AG10803 (cell line): ENCODE results near the gene SHMT2.

ENCODE experiments used
- DNase-seq: peaks from one replicate; pipeline ENCODE4 v3.0.0; 2010; ENCODE audit warnings: low read depth
- H3K4me3 ChIP-seq: 2 replicates; pipeline ENCODE4 v1.5.1; 2011; ENCODE audit warnings: mild to moderate bottlenecking, low read length, control low read depth
- CTCF ChIP-seq: conservative IDR thresholded peaks from 2 replicates; pipeline ENCODE4 v1.5.1; 2011; ENCODE audit warnings: mild to moderate bottlenecking, low read length, control low read depth, inconsistent platforms

The SHMT2 gene

DNA sequence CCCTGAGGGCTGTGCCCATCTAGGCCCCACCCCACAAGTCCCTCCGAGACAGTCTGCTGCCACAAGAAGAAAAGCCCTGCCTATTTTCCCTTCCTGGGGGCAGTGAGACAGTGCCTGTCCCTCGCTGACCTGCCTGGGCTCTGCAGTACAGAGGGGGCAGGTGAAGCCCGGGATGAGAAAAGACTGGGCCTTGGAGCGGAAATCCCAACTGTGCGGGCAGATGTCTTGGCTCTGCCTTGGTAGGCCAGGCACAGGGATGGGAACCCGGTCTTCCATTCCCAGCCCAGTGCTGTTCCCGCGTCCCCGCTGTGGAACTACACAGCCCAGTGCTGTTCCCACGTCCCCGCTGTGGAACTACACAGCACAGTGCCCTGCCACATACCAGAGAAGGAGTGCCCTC lies 25.7 kb upstream of the SHMT2 start:
- TF ChIP-seq CTCF: no peak
- no peak for DNase-seq
- H3K4me3 ChIP-seq: no peak overlapping the region

- no peak overlapping the region for H3K4me3 ChIP-seq
- no peak for DNase-seq
- no peak for TF ChIP-seq CTCF
These were observed 25.1 kb upstream of the SHMT2 start for GRCh38 chr12:57204454-57204853.

DNA sequence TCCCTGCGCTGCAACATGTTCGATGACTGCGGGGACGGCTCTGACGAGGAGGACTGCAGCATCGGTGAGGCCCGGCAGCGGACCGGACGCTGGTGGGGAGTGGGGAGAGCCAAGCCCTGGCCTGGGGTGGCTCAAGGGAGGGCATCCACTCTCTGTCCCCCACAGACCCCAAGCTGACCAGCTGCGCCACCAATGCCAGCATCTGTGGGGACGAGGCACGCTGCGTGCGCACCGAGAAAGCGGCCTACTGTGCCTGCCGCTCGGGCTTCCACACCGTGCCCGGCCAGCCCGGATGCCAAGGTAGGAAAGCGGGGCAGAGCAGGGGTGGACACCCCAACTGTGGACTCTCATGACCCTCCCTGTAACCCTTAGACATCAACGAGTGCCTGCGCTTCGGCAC lies 24.3 kb upstream of the SHMT2 start:
- no peak for DNase-seq
- TF ChIP-seq CTCF: no peak
- H3K4me3 ChIP-seq: no peak overlapping the region

GRCh38 chr12:57205931-57206330 lies 23.6 kb upstream of the SHMT2 start:
- no peak for TF ChIP-seq CTCF
- no peak for DNase-seq
- H3K4me3 ChIP-seq: no peak overlapping the region

GRCh38 chr12:57207731-57208630 lies 21.5 kb upstream of the SHMT2 start:
- no peak overlapping the region for H3K4me3 ChIP-seq
- TF ChIP-seq CTCF: no peak
- DNase-seq: no peak

DNA sequence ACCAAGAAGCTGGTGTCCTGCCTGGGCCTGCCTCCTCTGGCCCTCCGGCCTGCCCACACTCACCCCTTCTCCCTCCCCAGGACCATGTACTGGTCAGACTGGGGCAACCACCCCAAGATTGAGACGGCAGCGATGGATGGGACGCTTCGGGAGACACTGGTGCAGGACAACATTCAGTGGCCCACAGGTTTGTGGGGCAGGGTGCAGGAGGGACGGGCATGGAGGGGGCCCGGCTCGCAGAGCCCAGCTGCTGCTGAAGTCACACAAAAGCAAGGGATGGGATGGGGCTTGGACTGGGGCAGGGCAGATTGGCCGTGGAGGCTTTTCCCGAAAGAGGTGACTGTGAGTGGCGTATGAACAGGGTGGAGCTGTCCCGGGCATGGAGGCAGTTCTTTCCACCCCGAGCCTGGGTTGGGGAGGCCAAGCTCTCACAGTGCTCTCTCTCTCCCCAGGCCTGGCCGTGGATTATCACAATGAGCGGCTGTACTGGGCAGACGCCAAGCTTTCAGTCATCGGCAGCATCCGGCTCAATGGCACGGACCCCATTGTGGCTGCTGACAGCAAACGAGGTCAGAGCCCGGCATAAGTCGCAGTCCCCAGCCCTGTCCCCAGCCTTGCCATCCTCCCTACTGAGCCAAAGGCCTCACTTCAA lies 20.8 kb upstream of the SHMT2 start:
- no peak overlapping the region for H3K4me3 ChIP-seq
- TF ChIP-seq CTCF: no peak
- no peak for DNase-seq

DNA sequence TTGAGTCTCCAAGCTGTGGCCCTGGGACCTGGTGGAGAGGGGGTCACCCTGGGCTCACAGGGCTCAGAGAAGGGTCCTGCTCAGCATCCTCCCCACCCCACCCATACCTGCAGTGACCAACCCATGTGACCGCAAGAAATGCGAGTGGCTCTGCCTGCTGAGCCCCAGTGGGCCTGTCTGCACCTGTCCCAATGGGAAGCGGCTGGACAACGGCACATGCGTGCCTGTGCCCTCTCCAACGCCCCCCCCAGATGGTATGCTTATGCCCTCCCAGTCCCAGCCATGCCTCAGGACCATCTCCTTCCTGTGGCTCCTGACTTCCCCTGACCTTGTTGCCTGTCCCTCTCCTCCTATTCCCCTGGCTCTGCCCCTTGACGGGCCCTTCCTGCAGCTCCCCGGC lies 19.6 kb upstream of the SHMT2 start:
- H3K4me3 ChIP-seq: no peak overlapping the region
- DNase-seq: no peak
- no peak for TF ChIP-seq CTCF
